Liver (tissue), 3 donors: Measurements from ENCODE around the gene APEX1.

Source experiments
- GABPA ChIP-seq, 2 donors: IDR thresholded peaks in 1 of 2; conservative IDR thresholded peaks in 1 of 2; 2 replicates each; pipeline ENCODE4 v1.6.1; 2016; ENCODE audit warnings: antibody characterized with exemption in 2 of 2, mild to moderate bottlenecking in 1 of 2, moderate library complexity in 1 of 2
- TF ChIP-seq, protein P1 (sequence below): fragments of 150-350 bp; IDR thresholded peaks from 2 replicates; pipeline ENCODE4 v1.5.1; 2017; ENCODE audit warnings: improper control_type of control experiment, low read depth, low read length; ENCODE audit not compliant: missing input control
- TF ChIP-seq, protein P2 (sequence below): IDR thresholded peaks from 2 replicates; pipeline ENCODE4 v1.6.1; 2016; ENCODE audit warnings: antibody characterized with exemption
- donor health status: healthy.
- donor health status: healthy.

DNA sequence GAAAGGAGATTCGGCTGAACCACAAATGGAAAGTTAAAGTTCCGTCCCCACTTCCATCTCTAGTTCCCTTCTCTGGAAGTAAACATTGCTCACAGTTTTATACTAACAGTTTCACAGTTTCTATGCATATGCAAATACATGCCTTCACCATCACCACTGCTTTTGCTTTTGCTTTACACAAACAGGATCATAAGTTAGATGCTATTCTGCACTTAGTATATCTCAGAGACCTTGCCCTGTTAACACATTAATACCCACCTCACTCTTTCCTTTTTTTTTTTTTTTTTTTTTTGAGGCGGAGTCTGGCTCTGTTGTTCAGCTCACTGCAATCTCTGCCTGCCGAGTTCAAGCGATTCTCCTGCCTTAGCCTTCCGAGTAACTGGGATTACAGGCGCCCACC, 42.6 kb upstream of the APEX1 start:
- TF ChIP-seq, protein P1, sequence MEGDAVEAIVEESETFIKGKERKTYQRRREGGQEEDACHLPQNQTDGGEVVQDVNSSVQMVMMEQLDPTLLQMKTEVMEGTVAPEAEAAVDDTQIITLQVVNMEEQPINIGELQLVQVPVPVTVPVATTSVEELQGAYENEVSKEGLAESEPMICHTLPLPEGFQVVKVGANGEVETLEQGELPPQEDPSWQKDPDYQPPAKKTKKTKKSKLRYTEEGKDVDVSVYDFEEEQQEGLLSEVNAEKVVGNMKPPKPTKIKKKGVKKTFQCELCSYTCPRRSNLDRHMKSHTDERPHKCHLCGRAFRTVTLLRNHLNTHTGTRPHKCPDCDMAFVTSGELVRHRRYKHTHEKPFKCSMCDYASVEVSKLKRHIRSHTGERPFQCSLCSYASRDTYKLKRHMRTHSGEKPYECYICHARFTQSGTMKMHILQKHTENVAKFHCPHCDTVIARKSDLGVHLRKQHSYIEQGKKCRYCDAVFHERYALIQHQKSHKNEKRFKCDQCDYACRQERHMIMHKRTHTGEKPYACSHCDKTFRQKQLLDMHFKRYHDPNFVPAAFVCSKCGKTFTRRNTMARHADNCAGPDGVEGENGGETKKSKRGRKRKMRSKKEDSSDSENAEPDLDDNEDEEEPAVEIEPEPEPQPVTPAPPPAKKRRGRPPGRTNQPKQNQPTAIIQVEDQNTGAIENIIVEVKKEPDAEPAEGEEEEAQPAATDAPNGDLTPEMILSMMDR: no peak
- TF ChIP-seq, protein P2, sequence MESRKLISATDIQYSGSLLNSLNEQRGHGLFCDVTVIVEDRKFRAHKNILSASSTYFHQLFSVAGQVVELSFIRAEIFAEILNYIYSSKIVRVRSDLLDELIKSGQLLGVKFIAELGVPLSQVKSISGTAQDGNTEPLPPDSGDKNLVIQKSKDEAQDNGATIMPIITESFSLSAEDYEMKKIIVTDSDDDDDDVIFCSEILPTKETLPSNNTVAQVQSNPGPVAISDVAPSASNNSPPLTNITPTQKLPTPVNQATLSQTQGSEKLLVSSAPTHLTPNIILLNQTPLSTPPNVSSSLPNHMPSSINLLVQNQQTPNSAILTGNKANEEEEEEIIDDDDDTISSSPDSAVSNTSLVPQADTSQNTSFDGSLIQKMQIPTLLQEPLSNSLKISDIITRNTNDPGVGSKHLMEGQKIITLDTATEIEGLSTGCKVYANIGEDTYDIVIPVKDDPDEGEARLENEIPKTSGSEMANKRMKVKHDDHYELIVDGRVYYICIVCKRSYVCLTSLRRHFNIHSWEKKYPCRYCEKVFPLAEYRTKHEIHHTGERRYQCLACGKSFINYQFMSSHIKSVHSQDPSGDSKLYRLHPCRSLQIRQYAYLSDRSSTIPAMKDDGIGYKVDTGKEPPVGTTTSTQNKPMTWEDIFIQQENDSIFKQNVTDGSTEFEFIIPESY: no peak
- TF ChIP-seq GABPA (IDR thresholded peaks at IDR 0.05 in 1 of 2, conservative IDR thresholded peaks at IDR 0.05 in 1 of 2): no peak
